Parathyroid adenoma (tissue), 2 donors: ENCODE results near the gene TEX13D.

ENCODE experiments used
- H2AFZ ChIP-seq: fragments of 300-600 bp; sonication (generic); one replicate; pipeline ENCODE4 v1.7.0; 2017; ENCODE audit warnings: antibody characterized with exemption, mild to moderate bottlenecking
- H3K27ac ChIP-seq: fragments of 300-600 bp; sonication (generic); one replicate; pipeline ENCODE4 v1.7.0; 2017
- H3K27me3 ChIP-seq: fragments of 300-600 bp; sonication (generic); one replicate; pipeline ENCODE4 v1.7.0; 2017; ENCODE audit warnings: low read length; ENCODE audit not compliant: control insufficient read depth, insufficient read depth
- H3K36me3 ChIP-seq: fragments of 300-600 bp; sonication (generic); one replicate; pipeline ENCODE4 v1.7.0; 2017; ENCODE audit warnings: low read length; ENCODE audit not compliant: control insufficient read depth, insufficient read depth
- H3K4me1 ChIP-seq: fragments of 300-600 bp; sonication (generic); one replicate; pipeline ENCODE4 v1.7.0; 2017; ENCODE audit warnings: control low read depth
- H3K4me2 ChIP-seq: fragments of 300-600 bp; sonication (generic); one replicate; pipeline ENCODE4 v1.7.0; 2017; ENCODE audit warnings: low read length
- H3K4me3 ChIP-seq: fragments of 300-600 bp; sonication (generic); one replicate; pipeline ENCODE4 v1.7.0; 2017; ENCODE audit warnings: low read depth, low read length
- H3K79me2 ChIP-seq: fragments of 300-600 bp; sonication (generic); one replicate; pipeline ENCODE4 v1.7.0; 2017; ENCODE audit warnings: control low read depth
- H3K9ac ChIP-seq: fragments of 300-600 bp; sonication (generic); one replicate; pipeline ENCODE4 v1.7.0; 2017; ENCODE audit warnings: mild to moderate bottlenecking
- H3K9me3 ChIP-seq: fragments of 300-600 bp; sonication (generic); one replicate; pipeline ENCODE4 v1.7.0; 2017; ENCODE audit warnings: low read length; ENCODE audit not compliant: control insufficient read depth
- CTCF ChIP-seq: fragments of 300-600 bp; sonication (generic); IDR thresholded peaks from one replicate; pipeline ENCODE4 v1.7.0; 2017; ENCODE audit warnings: antibody characterized with exemption, mild to moderate bottlenecking
- donor health status: primary hyperparathyroidism.

TEX13D gene

GRCh38 chrX:124354648-124355047, 22.2 kb downstream of the TEX13D start:
- no peaks in the 10 kb centered on the region for H3K9me3 ChIP-seq
- no peaks in the 10 kb centered on the region for H3K79me2 ChIP-seq
- no peaks in the 10 kb centered on the region for H3K27me3 ChIP-seq
- no peak overlapping the region for H3K4me2 ChIP-seq
- no peak overlapping the region for H3K9ac ChIP-seq
- no peaks in the 10 kb centered on the region for H3K36me3 ChIP-seq
- H3K27ac ChIP-seq: no peak overlapping the region
- H3K4me3 ChIP-seq: no peak overlapping the region
- no peaks in the 10 kb centered on the region for H3K4me1 ChIP-seq
- H2AFZ ChIP-seq: no peak overlapping the region
- TF ChIP-seq CTCF: no peak

- Histone ChIP-seq H3K4me2 (no peak overlapping the region), H3K27me3 (no peaks in the 10 kb centered on the region), H3K27ac (no peak overlapping the region), H3K9me3 (no peaks in the 10 kb centered on the region), H3K9ac (no peak overlapping the region), H3K4me1 (no peaks in the 10 kb centered on the region), H2AFZ (no peak overlapping the region), H3K4me3 (no peak overlapping the region), H3K36me3 (no peaks in the 10 kb centered on the region), H3K79me2 (no peaks in the 10 kb centered on the region)
- no peak for TF ChIP-seq CTCF
Observed at GRCh38 chrX:124358800-124359383, 26.4 kb downstream of the TEX13D start.

GRCh38 chrX:124362072-124362471, 29.6 kb downstream of the TEX13D start:
- Histone ChIP-seq H3K36me3 (no peaks in the 10 kb centered on the region), H3K9ac (no peak overlapping the region), H3K4me3 (no peak overlapping the region), H2AFZ (no peak overlapping the region), H3K9me3 (no peaks in the 10 kb centered on the region), H3K79me2 (no peaks in the 10 kb centered on the region), H3K27ac (no peak overlapping the region), H3K27me3 (no peaks in the 10 kb centered on the region), H3K4me1 (no peaks in the 10 kb centered on the region), H3K4me2 (no peak overlapping the region)
- no peak for TF ChIP-seq CTCF

- Histone ChIP-seq H3K9ac (no peak overlapping the region), H3K27me3 (no peaks in the 10 kb centered on the region), H3K27ac (no peak overlapping the region), H2AFZ (no peak overlapping the region), H3K4me3 (no peak overlapping the region), H3K9me3 (no peaks in the 10 kb centered on the region), H3K4me1 (no peaks in the 10 kb centered on the region), H3K36me3 (no peaks in the 10 kb centered on the region), H3K4me2 (no peak overlapping the region), H3K79me2 (no peaks in the 10 kb centered on the region)
- TF ChIP-seq CTCF: no peak
Observed at GRCh38 chrX:124362761-124363160, 30.3 kb downstream of the TEX13D start.

GRCh38 chrX:124369722-124370121, 37.3 kb downstream of the TEX13D start:
- no peaks in the 10 kb centered on the region for H3K36me3 ChIP-seq
- no peaks in the 10 kb centered on the region for H3K4me1 ChIP-seq
- no peak overlapping the region for H3K9ac ChIP-seq
- H3K79me2 ChIP-seq: no peaks in the 10 kb centered on the region
- no peak overlapping the region for H2AFZ ChIP-seq
- no peak for TF ChIP-seq CTCF
- no peak overlapping the region for H3K4me3 ChIP-seq
- H3K9me3 ChIP-seq: no peaks in the 10 kb centered on the region
- H3K27ac ChIP-seq: no peak overlapping the region
- no peak overlapping the region for H3K4me2 ChIP-seq
- H3K27me3 ChIP-seq: no peaks in the 10 kb centered on the region
